HG02943 (cell line): Measurements from ENCODE around the gene ADAM15.

Experiments used
- ATAC-seq: cut with Tn5 transposase; IDR thresholded peaks from one replicate; pipeline ENCODE4 v1.9.1; 2021; ENCODE audit warnings: mild to moderate bottlenecking, low read depth, moderate library complexity; ENCODE audit not compliant: unreplicated experiment

Gene ADAM15

GRCh38 chr1:155049651-155050559 lies 1.2 kb upstream of the ADAM15 start:
- ATAC-seq = no peak

GRCh38 chr1:155051342-155051776 lies 243 bp downstream of the ADAM15 start:
- no peak for ATAC-seq

- ATAC-seq = no peak
Measured at GRCh38 chr1:155051777-155052398, 772 bp downstream of the ADAM15 start.

- no peak for ATAC-seq
Measured at GRCh38 chr1:155052439-155053395, 1.6 kb downstream of the ADAM15 start.

GRCh38 chr1:155053531-155054105 lies 2.5 kb downstream of the ADAM15 start:
- ATAC-seq = no peak

- ATAC-seq = no peak
Measured at GRCh38 chr1:155057104-155057503, 6.0 kb downstream of the ADAM15 start.

- no peak for ATAC-seq
Measured at GRCh38 chr1:155057788-155058211, 6.7 kb downstream of the ADAM15 start.

GRCh38 chr1:155060736-155061135 lies 9.6 kb downstream of the ADAM15 start:
- no peak for ATAC-seq

- ATAC-seq = no peak
Measured at GRCh38 chr1:155061381-155062150, 10.4 kb downstream of the ADAM15 start.

GRCh38 chr1:155062151-155062686 lies 11.1 kb downstream of the ADAM15 start:
- ATAC-seq = no peak

- ATAC-seq = no peak
Measured at GRCh38 chr1:155062702-155063411, 11.7 kb downstream of the ADAM15 start.

- peak; percentile 58 for ATAC-seq
Measured at GRCh38 chr1:155063550-155064110, 12.5 kb downstream of the ADAM15 start, which contains the start of gene EFNA4. TSS of gene EFNA4 (plus strand) at chr1:155063740. CDS start at chr1:155063824, 84 bp downstream.

- ATAC-seq = no peak
Measured at GRCh38 chr1:155064111-155064831, 13.2 kb downstream of the ADAM15 start.

GRCh38 chr1:155064832-155065429 lies 13.8 kb downstream of the ADAM15 start:
- ATAC-seq = no peak

- no peak for ATAC-seq
Measured at GRCh38 chr1:155066777-155067176, 15.7 kb downstream of the ADAM15 start.

GRCh38 chr1:155068599-155068998 lies 17.5 kb downstream of the ADAM15 start:
- no peak for ATAC-seq

- no peak for ATAC-seq
Measured at GRCh38 chr1:155069551-155070157, 18.5 kb downstream of the ADAM15 start.
